HG03045 (cell line): ENCODE results near the gene MASTL.
"Not testable (repeated sequence)": the region's sequence is repeated elsewhere in the genome, so short reads cannot be mapped to it uniquely, and the experiment has no call there.

Source experiments
- ATAC-seq: cut with Tn5 transposase; IDR thresholded peaks from one replicate; pipeline ENCODE4 v1.9.1; 2021; ENCODE audit warnings: mild to moderate bottlenecking, moderate library complexity; ENCODE audit not compliant: unreplicated experiment

The MASTL gene

GRCh38 chr10:27155066-27155754 is at the start of gene MASTL:
Gene MASTL (plus strand): TSS chr10:27155352. CDS start chr10:27155427, 75 bp downstream.
- ATAC-seq: peak; percentile 79

GRCh38 chr10:27108165-27108564 is 47.0 kb upstream of the MASTL start:
- ATAC-seq: no peak

GRCh38 chr10:27134371-27134770 is 20.8 kb upstream of the MASTL start:
- no peak for ATAC-seq

DNA sequence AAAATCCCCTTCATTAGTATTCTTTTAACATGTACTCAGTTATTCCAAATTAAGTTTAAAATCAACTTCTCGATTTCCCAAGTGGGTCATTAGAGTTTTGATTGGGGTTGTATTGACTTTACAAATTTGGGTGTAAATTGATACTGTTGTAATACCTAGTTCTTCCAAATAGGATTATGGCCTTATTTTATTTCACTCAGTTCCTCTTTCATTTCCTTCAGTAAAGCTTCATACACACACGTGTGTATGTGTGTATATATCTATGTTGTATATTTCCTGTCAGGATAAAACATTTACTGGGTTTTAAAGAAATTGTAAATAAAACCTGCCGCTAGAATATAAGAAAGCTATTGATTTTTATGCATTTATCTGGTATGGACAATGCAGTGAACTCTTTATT is 16.9 kb upstream of the MASTL start:
- no peak for ATAC-seq

- ATAC-seq: no peak
Measured at GRCh38 chr10:27143686-27144085, 11.5 kb upstream of the MASTL start.

GRCh38 chr10:27145937-27146336 is 9.2 kb upstream of the MASTL start:
- ATAC-seq: no peak

- ATAC-seq: no peak
Measured at GRCh38 chr10:27147701-27148100, 7.5 kb upstream of the MASTL start.

DNA sequence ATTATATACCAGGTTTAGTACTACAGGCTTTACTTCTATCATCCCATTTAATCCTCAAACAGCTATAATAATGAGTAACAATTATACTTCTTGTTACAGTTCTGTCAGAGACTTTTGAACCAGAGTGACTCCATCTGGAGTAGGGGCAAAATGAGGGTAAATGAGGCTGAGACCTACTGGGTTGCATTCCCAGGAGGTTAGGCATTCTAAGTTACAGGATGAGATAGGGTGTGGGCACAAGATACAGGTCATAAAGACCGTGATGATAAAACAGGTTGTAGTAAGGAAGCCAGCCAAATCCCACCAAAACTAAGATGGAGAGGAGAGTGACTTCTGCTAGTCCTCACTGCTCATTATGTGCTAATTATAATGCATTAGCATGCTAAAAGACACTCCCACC is 4.9 kb upstream of the MASTL start:
- no peak for ATAC-seq

DNA sequence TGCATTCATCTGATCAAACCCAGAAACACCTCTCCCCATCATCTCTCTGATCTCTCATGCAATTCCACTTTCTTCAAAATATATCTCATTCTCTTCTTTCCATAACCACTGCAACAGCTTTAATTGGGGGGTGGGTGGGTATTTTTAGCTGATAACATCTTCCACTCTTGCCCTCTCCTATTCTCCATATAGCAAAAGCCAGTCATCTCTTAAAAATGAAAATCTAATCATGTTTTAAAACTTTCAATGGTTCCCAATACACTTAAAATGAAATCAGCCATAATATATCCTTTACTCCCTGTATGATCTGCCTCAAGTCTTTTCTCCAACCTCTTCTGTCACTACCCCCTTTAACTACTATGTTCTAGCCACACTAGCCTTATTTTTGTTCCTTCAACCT is 2.5 kb upstream of the MASTL start:
- no peak for ATAC-seq

DNA sequence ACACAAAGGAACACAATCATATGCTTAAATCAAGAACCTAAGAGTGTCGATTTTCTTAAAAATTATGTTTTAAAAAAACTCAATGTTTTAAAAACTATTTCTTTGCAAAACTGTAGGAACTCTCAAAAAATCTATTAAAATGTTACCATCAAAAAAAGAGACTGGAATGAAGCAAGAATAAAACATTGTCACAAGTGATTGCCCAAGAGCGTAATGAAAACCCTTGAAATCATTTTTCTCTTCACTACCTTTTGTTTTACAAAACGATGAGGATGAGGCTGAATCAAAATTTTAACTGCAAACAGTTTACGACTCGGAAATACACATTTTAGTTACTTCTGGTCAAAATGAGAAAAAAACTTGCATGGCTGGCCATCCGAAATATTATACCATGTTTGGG is 1.8 kb upstream of the MASTL start:
- ATAC-seq: no peak

DNA sequence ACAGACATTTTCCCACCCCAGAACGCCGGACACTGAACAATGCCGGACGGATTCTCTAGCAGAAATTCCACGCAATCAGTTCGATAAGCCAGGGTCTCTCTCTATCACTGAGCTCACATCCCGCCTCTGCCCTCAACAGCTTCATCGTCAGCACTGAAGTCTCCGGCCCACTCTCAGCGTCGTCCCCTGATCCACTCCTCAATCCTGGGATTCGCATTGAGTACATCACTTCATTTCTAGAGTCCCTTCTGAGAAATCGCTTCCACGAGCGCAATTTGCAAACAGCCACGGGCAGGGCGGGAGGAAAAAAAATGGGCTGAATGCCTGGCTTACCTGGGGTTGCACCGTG is 1.3 kb upstream of the MASTL start:
- peak; percentile 5 for ATAC-seq

DNA sequence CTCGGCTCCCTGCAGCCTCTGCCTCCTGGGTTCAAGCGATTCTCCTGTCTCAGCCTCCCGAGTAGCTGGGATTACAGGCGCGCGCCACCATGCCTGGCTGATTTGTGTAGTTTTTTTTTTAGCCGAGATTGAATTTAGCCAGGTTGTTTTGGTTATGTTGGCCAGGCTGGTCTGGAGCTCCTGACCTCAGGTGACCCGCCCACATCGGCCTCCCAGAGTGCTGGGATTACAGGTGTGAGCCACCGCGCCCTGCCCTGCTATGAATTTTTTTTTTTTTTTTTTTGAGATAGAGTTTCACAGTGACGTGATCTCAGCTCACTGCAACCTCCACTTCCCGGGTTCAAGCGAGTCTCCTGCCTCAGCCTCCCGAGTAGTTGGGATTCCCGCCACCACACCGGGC is 1.4 kb downstream of the MASTL start:
- not testable (repeated sequence) for ATAC-seq

DNA sequence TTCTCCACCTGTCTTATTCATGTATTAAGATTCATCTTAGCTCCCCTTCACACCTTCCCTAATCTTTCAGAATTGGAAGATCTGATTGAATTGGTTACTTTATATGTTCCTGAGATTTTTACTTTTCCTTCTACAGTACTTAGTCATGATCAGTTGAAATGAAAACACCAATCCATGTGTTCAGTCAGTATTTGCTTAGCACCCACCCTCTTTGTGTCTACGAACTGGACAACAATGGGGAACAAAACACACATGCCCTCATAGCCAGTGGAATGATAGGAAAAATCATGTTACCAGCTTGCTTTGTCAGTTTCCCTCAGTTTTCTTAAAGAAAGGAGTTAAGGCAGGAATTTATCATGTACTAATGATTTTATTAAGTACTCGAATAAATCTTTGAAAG is 2.0 kb downstream of the MASTL start:
- no peak for ATAC-seq

DNA sequence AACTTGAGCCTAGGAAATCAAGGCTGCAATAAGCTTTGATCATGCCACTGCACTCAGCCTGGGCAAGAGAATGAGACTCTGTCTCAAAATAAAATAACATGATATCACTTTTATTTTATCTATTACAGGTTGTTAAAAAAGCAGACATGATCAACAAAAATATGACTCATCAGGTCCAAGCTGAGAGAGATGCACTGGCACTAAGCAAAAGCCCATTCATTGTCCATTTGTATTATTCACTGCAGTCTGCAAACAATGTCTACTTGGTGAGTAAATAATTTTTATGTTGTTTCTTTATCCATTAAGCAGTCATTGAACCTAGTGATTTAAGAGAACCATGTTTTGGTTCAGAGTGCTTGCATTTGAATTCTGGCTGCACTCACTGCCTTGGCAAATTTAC is 3.3 kb downstream of the MASTL start:
- no peak for ATAC-seq

DNA sequence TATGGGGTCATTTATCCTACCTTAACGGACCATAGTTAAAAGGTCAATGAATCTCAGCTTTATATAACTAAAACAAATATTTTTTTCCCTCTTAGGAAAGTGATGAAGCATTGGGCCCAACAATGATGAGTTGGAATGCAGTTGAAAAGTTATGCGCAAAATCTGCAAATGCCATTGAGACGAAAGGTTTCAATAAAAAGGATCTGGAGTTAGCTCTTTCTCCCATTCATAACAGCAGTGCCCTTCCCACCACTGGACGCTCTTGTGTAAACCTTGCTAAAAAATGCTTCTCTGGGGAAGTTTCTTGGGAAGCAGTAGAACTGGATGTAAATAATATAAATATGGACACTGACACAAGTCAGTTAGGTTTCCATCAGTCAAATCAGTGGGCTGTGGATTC is 14.7 kb downstream of the MASTL start:
- ATAC-seq: no peak

DNA sequence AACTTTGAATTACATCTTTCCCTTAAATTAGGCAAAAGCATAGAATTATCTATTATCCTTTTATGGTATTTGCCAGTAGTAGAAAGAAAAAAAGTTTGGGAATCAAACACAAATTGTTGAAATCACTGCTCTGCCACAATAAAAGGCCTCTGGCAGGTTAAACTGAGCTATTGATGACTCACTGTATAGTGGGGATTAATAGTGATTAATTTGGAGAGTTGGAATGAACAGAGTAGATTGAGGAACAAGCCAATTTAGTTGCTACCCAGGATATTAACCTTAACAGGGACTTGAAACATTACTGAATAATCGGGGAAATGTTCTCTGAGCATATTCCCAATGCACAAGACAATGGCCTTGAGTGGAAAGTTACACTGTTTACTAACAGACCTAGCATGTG is 33.1 kb downstream of the MASTL start:
- ATAC-seq: no peak

- no peak for ATAC-seq
Measured at GRCh38 chr10:27188897-27189296, 33.7 kb downstream of the MASTL start.

DNA sequence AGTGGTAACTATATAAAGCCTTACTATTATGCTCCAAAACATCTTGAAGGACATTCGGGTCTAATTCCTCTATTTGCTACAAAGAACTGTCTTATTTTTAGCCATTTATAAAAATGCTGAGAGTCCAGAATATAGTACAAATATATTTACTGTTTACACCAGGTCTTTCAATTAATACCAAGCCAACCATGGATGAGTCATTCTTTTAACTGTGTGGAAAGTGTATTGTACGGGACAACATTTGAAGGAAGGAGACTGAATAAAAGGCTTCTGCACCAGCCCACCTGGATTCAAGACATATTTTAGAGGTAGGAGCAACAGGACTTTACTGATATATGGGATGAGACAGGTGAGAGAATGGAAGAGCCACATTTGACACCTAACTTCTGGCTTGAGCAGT is 35.4 kb downstream of the MASTL start:
- ATAC-seq: no peak

GRCh38 chr10:27192284-27192683 is 37.1 kb downstream of the MASTL start:
- ATAC-seq: no peak

GRCh38 chr10:27197980-27198620 is 42.9 kb downstream of the MASTL start:
- no peak for ATAC-seq

GRCh38 chr10:27203806-27204205 is 48.7 kb downstream of the MASTL start:
- ATAC-seq: no peak

- ATAC-seq: no peak
Measured at GRCh38 chr10:27207350-27207749, 52.2 kb downstream of the MASTL start.

- no peak for ATAC-seq
Measured at GRCh38 chr10:27223964-27224363, 68.8 kb downstream of the MASTL start.
